ENCODE data around the gene RNF114.
A peak's percentile ranks its signal among the peaks of the same experiment; 100 is the strongest.
"Not testable (repeated sequence)": the region's sequence is repeated elsewhere in the genome, so short reads cannot be mapped to it uniquely, and the experiment has no call there.

RNF114 gene

DNA sequence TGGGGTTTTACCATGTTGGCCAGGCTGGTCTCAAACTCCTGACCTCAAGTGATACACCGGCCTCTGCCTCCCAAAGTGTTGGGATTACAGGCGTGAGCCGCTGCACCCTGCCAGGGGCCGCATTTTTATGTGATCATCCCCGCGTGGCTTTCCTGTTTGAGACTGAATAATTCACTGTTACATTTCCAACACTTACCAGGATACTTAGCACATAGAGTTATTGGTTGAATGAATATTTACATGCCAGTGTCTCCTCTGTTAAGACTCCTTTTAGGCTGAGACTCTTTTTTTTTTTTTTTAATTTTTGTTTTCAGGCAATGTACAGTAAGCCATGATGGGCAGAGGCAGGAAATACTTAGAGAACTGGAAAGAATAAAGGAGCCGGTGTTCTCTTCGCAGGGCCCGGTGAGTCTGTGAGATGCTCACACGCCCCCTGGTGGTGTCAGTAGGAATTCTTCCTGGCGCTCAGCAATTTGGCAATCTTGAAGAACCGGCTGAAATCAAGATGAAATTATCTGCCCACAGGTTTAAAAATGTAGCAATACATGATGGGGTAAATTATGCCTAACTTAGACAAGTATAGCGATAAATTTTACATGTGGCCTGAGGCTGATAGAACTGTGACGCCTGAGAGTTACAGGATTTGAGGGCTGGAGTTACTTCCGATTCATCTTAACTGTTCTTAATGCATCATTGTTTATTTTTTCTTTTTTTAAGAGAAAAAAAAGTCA, 7.6 kb upstream of the RNF114 start:
- FAIRE-seq (peak; percentile 71), DNase-seq (ENCODE audit: low spot score) (peak; percentile 58)

DNA sequence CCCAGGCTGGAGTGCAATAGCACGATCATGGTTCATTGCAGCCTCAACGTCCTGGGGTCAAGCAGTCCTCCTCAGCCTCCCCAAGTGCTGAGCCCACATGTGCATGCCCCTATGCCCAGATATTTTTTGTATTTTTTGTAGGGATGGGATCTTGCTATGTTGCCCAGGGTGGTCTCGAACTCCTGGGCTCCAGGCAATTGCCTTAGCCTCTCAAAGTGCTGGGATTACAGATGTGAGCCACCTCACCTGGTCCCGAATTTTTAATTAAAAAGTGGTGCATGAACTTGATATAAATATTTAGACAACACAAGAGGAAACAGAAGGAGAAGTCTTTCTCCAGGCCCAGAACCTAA, 7.1 kb upstream of the RNF114 start:
- DNase-seq (ENCODE audit: low spot score) (no peak), FAIRE-seq (no peak)

DNA sequence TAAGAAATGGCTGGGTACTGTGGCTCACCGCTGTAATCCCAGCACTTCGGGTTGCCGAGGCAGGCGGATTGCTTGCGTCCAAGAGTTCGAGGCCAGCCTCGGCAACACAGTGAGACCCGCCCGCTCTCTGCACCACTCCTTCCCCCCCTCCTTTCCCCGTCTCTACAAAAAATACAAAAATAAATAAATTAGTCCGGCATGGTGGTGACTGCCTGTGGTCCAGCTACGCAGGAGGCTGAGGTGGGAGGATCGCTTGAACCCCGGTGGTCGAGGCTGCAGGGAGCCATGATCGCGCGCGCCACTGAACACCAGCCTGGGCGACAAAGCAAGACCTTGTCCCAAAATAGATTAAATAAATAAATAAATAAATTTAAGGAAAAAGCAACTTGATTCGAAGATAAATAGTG, 448 bp upstream of the RNF114 start:
- FAIRE-seq, result no peak
- DNase-seq (ENCODE audit: low spot score), result no peak

GRCh38 chr20:49937027-49937929, 1.1 kb downstream of the RNF114 start:
- no peak for FAIRE-seq
- no peak for DNase-seq (ENCODE audit: low spot score)

DNA sequence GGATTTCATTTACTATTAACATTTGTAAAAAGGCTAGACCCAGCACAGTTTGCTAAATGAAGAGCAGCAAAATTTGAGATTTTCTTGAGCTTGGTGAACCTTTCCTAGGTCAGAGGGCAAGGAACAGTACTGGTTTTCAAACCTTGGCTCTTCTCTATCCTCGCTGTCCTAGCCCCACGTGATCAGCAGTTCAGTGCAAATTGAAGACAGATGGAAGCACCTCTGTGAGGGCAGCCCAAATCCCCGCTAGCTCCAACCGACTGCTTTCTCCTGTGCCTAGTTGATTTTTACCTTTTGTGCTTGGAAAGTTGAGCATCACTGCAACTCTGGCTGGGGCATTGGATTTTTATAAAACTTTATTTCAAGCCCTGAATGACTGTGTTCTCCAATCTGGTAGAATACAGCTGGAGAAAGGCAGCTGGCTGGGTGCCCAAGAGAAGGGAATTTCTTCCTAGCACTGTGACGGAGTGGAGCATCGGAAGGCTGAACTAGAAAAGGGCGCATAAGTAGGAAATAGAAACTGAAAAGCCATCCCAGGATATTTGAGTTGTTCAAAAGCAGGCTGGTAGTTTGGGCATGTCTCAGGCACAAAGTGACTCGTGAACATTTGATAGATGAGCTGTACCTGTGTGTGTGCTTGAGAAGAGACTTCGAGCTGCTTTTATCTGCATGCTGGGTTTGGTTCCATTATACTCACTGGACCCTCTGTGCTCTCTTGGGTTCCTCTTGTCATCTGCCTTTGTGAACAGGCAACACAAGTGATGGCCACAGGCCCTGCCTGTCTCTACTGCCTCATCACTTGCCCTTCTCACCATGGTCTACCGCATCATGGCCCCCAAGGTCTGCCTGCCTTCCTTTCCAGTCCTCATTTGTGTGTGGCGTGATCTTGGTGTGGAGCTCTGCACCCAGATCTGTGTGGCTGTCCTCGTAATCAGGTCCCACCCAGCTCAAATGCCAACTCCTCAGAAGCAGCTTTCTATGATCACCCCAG, 2.3 kb downstream of the RNF114 start:
- FAIRE-seq (no peak), DNase-seq (ENCODE audit: low spot score) (no peak)

- DNase-seq (ENCODE audit: low spot score) (no peak), FAIRE-seq (no peak)
Measured at GRCh38 chr20:49941456-49941855, 5.3 kb downstream of the RNF114 start.

DNA sequence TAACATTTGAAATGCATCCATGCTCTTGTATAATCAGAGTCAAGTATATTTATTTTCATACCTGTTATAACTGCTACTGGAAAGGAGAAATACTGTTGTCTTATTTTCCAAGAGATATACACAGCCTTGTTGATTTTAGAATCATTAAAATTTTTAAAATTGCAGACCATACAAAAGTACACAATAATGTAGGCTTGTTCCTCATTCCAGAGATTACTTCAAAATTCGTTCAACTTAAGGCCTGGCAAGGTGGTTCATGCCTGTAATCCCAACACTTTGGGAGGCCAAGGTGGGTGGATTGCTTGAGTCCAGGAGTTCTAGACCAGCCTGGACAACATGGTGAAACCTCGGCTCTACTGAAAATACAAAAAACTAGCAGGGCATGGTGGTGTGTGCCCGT, 6.1 kb downstream of the RNF114 start:
- FAIRE-seq (no peak), DNase-seq (ENCODE audit: low spot score) (no peak)

DNA sequence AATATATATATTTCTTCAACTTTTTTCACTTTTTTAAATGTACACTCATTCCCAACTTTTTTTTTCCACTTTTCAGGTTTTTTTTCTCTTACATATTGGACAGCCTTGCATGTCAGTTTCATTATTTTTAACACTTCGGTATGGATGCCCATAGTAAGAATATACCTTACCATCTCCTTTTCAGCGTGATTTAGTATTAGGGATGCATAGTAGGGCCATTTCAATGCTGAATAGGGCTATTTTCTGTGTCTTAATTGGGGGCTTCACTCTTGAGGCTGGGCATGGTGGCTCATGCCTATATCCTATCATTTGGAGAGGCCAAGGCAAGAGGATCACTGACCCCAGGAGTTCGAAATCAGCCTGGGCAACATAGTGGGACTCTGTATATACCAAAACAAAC, 6.7 kb downstream of the RNF114 start:
- FAIRE-seq, result no peak
- DNase-seq (ENCODE audit: low spot score), result no peak

DNA sequence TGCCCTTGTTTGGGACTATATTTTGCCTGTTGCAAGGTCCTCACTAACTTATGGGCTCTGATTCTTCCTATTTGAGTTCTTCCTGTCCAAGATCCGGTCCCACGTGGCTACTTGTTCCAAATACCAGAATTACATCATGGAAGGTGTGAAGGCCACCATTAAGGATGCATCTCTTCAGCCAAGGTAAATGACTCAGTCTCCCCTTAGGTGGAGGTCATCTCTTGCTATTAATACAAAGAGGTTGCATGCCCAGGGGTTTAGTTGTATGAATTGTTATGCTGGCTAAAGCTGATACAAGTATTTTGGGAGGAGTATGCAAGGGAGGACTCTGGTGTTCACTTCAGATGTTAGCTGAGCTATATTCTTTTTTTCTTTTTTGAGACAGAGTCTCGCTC, 9.1 kb downstream of the RNF114 start:
- FAIRE-seq (no peak), DNase-seq (ENCODE audit: low spot score) (no peak)

GRCh38 chr20:49945701-49946477, 9.7 kb downstream of the RNF114 start:
- no peak for DNase-seq (ENCODE audit: low spot score)
- no peak for FAIRE-seq

GRCh38 chr20:49948178-49948577, 12.0 kb downstream of the RNF114 start:
- DNase-seq (ENCODE audit: low spot score), result no peak
- FAIRE-seq, result no peak

- peak; percentile 91 for DNase-seq (ENCODE audit: low spot score)
- FAIRE-seq, result peak; percentile 89
Measured at GRCh38 chr20:49948809-49949507, 12.8 kb downstream of the RNF114 start.

GRCh38 chr20:49951151-49951550, 15.0 kb downstream of the RNF114 start:
- peak; percentile 80 for DNase-seq (ENCODE audit: low spot score)
- peak; percentile 83 for FAIRE-seq

DNA sequence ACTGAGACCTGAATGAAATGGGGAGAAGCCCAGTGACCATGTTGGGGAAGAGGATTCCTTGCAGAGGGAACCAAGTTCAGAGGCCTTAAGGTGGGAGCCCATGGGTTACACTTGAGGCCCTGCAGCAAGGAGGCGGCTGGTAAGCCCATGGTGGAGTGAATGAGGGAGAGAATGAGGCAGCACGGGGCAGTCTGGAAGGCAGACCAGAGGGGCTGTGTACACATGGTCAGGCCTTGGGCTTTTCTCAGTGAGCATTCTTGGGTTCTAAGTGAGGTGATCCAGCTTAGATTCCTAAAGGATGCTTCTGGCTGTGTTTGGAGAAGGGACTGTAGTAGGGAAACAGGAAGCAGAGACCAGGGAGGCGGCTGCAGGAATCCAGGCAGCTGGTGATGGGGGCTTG, 19.0 kb downstream of the RNF114 start:
- FAIRE-seq, result no peak
- no peak for DNase-seq (ENCODE audit: low spot score)

GRCh38 chr20:49955830-49956396, 19.7 kb downstream of the RNF114 start:
- not testable (repeated sequence) for DNase-seq (ENCODE audit: low spot score); FAIRE-seq

GRCh38 chr20:49956689-49957088, 20.5 kb downstream of the RNF114 start:
- FAIRE-seq (no peak), DNase-seq (ENCODE audit: low spot score) (no peak)

DNA sequence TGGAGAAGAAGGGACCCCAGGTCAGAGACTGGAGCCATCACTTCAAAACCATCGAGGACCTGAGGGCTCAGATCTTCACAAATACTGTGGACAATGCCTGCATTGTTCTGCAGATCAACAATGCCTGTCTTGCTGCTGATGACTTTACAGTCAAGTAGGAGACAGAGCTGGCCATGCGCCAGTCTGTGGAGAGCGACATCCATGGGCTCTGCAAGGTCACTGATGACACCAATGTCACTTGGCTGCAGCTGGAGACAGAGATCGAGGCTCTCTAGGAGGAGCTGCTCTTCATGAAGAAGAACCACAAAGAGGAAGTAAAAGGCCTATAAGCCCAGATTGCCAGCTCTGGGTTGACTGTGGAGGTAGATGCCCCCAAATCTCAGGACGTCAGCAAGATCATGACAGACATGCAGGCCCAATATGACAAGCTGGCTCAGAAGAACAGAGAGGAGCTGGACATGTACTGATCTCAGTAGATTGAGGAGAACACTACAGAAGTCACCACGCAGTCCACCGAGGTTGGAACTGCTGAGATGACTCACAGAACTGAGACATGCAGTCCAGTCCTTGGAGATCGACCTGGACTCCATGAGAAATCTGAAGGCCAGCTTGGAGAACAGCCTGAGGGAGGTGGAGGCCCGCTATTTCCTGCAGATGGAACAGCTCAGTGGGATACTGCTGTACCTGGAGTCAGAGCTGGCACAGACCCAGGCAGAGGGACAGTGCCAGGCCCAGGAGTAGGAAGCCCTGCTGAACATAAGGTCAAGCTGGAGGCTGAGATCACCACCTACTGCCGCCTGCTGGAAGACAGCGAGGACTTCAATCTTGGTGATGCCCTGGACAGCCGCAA, 21.1 kb downstream of the RNF114 start:
- not testable (repeated sequence) for FAIRE-seq; DNase-seq (ENCODE audit: low spot score)

- DNase-seq (ENCODE audit: low spot score) (no peak), FAIRE-seq (no peak)
Measured at GRCh38 chr20:49961413-49961812, 25.2 kb downstream of the RNF114 start.
